Smooth muscle cell (in vitro differentiated cells): ENCODE measurements around the gene MAPK12. TPM values are rescaled to one million over a fixed set of nuclear protein-coding genes. Genes with fewer than 3 reads are reported as not detected.
A peak's percentile ranks its signal among the peaks of the same experiment; 100 is the strongest.

Experiments used
- DNase-seq: peaks from one replicate; lab custom pipeline; 2025; ENCODE audit not compliant: unreplicated experiment; lab: John Stamatoyannopoulos, UW
- H2AFZ ChIP-seq: fragments of 200-600 bp; sonication (generic); 2 replicates; pipeline ENCODE4 v1.6.0; 2016; ENCODE audit warnings: antibody characterized with exemption, low read depth, mild to moderate bottlenecking
- H3F3A ChIP-seq: fragments of 200-600 bp; sonication (generic); 2 replicates; pipeline ENCODE4 v1.6.0; 2017; ENCODE audit warnings: antibody characterized with exemption, low read depth
- H3K27ac ChIP-seq: fragments of 200-600 bp; sonication (generic); 2 replicates; pipeline ENCODE4 v1.5.1; 2016; ENCODE audit warnings: low read depth, mild to moderate bottlenecking
- H3K27me3 ChIP-seq: fragments of 200-600 bp; sonication (generic); 2 replicates; pipeline ENCODE4 v1.6.1; 2016; ENCODE audit warnings: low read depth, mild to moderate bottlenecking
- H3K36me3 ChIP-seq: fragments of 200-600 bp; sonication (generic); 2 replicates; pipeline ENCODE4 v1.5.1; 2016; ENCODE audit warnings: low read depth
- H3K4me1 ChIP-seq: fragments of 200-600 bp; sonication (generic); 2 replicates; pipeline ENCODE4 v1.5.1; 2016; ENCODE audit warnings: low read depth
- H3K4me2 ChIP-seq: fragments of 200-600 bp; sonication (generic); 2 replicates; pipeline ENCODE4 v1.6.0; 2016; ENCODE audit warnings: mild to moderate bottlenecking
- H3K4me3 ChIP-seq: fragments of 200-600 bp; sonication (generic); 2 replicates; pipeline ENCODE4 v1.5.1; 2016; ENCODE audit warnings: mild to moderate bottlenecking
- H3K79me2 ChIP-seq: fragments of 200-600 bp; sonication (generic); 2 replicates; pipeline ENCODE4 v1.6.0; 2016; ENCODE audit warnings: low read depth, mild to moderate bottlenecking
- H3K9ac ChIP-seq: fragments of 200-600 bp; sonication (generic); 2 replicates; pipeline ENCODE4 v1.6.0; 2016; ENCODE audit warnings: low read depth
- H3K9me3 ChIP-seq: fragments of 200-600 bp; sonication (generic); replicated peaks from 2 replicates; pipeline ENCODE4 v1.5.1; 2016; ENCODE audit warnings: low read depth
- H4K20me1 ChIP-seq: fragments of 200-600 bp; sonication (generic); 2 replicates; pipeline ENCODE4 v1.6.0; 2016; ENCODE audit warnings: low read depth
- CTCF ChIP-seq: fragments of 200-600 bp; sonication (generic); IDR thresholded peaks from 2 replicates; pipeline ENCODE4 v1.5.1; 2017; ENCODE audit warnings: borderline replicate concordance, mild to moderate bottlenecking, antibody characterized with exemption; ENCODE audit not compliant: insufficient read depth, poor library complexity, severe bottlenecking
- WGBS: methylation state at CpG from one replicate; pipeline ENCODE4 v1.1.7; 2016; ENCODE audit warnings: low lambda C conversion rate; 5-methylcytosine and 5-hydroxymethylcytosine counted together
- polyA plus RNA-seq: library from polyadenylated mRNA; unstranded; fragments of >200 nt; fragmentation: Nextera tagmentation; extraction: Ambion mirVana; gene quantifications from 2 replicates; pipeline ENCODE4 v1.2.1, GENCODE V29; 2016
- total RNA-seq: library from RNA; depleted of rRNA; stranded (reverse); fragments of >200 nt; gene quantifications from 2 replicates; pipeline ENCODE4 v1.2.3, GENCODE V29; 2014

Gene MAPK12
- total and polyA plus RNA-seq, 2 experiments from 2014 or later = 14.9 to 26.2 TPM

GRCh38 chr22:50247748-50248147 lies 13.7 kb downstream of the MAPK12 start:
- peaks cover 21% of the 10 kb centered on the region for H3K79me2 ChIP-seq
- 70% methylated on average over 14 of the region's 16 CpGs for WGBS
- peaks cover 16% of the 10 kb centered on the region for H3K4me1 ChIP-seq
- no peak overlapping the region for H3K9ac ChIP-seq
- H3K27me3 ChIP-seq = no peaks in the 10 kb centered on the region
- TF ChIP-seq CTCF = no peak
- no peak overlapping the region for H3K4me2 ChIP-seq
- DNase-seq = no peak
- H4K20me1 ChIP-seq = peaks cover 17% of the 10 kb centered on the region
- H3K27ac ChIP-seq = no peak overlapping the region
- no peaks in the 10 kb centered on the region for H3K36me3 ChIP-seq
- H3K4me3 ChIP-seq = no peak overlapping the region
- no peak overlapping the region for H2AFZ ChIP-seq
- peaks cover 26% of the 10 kb centered on the region for H3F3A ChIP-seq
- no peaks in the 10 kb centered on the region for H3K9me3 ChIP-seq

GRCh38 chr22:50246242-50247175 lies 15.0 kb downstream of the MAPK12 start:
- DNase-seq = no peak
- Histone ChIP-seq H3K27me3 (no peaks in the 10 kb centered on the region), H3K79me2 (peaks cover 32% of the 10 kb centered on the region), H3K9ac (no peak overlapping the region), H3K4me2 (no peak overlapping the region), H3K4me3 (no peak overlapping the region), H2AFZ (no peak overlapping the region), H3K4me1 (peaks cover 18% of the 10 kb centered on the region), H3K9me3 (no peaks in the 10 kb centered on the region), H3K36me3 (no peaks in the 10 kb centered on the region), H3F3A (peaks cover 13% of the 10 kb centered on the region), H3K27ac (no peak overlapping the region), H4K20me1 (peaks cover 30% of the 10 kb centered on the region)
- TF ChIP-seq CTCF = no peak
- WGBS = 96% methylated on average over 20 of the region's 20 CpGs

- H3K4me3 ChIP-seq = peak overlapping the region; percentile 90
- peak overlapping the region; percentile 92 for H3K4me2 ChIP-seq
- no peaks in the 10 kb centered on the region for H3K27me3 ChIP-seq
- H3K9me3 ChIP-seq = no peaks in the 10 kb centered on the region
- no peak for DNase-seq
- H3K9ac ChIP-seq = peak overlapping the region; percentile 96
- H3K36me3 ChIP-seq = no peaks in the 10 kb centered on the region
- peaks cover 18% of the 10 kb centered on the region for H3K4me1 ChIP-seq
- WGBS = 41% methylated on average over 18 of the region's 53 CpGs
- no peak for TF ChIP-seq CTCF
- H4K20me1 ChIP-seq = peaks cover 40% of the 10 kb centered on the region
- H3F3A ChIP-seq = peaks cover 5% of the 10 kb centered on the region
- peak overlapping the region; percentile 95 for H3K27ac ChIP-seq
- H3K79me2 ChIP-seq = peaks cover 43% of the 10 kb centered on the region
- no peak overlapping the region for H2AFZ ChIP-seq
These were observed 16.0 kb downstream of the MAPK12 start for GRCh38 chr22:50245214-50246072.
